Smooth muscle cell (in vitro differentiated cells): Measurements from ENCODE around the gene COL23A1. TPM values are rescaled to one million over a fixed set of nuclear protein-coding genes. Genes with fewer than 3 reads are reported as not detected.
A peak's percentile ranks its signal among the peaks of the same experiment; 100 is the strongest.

Experiments used
- DNase-seq: peaks from one replicate; lab custom pipeline; 2025; ENCODE audit not compliant: unreplicated experiment; lab: John Stamatoyannopoulos, UW
- H2AFZ ChIP-seq: fragments of 200-600 bp; sonication (generic); 2 replicates; pipeline ENCODE4 v1.6.0; 2016; ENCODE audit warnings: antibody characterized with exemption, low read depth, mild to moderate bottlenecking
- H3F3A ChIP-seq: fragments of 200-600 bp; sonication (generic); 2 replicates; pipeline ENCODE4 v1.6.0; 2017; ENCODE audit warnings: antibody characterized with exemption, low read depth
- H3K27ac ChIP-seq: fragments of 200-600 bp; sonication (generic); 2 replicates; pipeline ENCODE4 v1.5.1; 2016; ENCODE audit warnings: low read depth, mild to moderate bottlenecking
- H3K27me3 ChIP-seq: fragments of 200-600 bp; sonication (generic); 2 replicates; pipeline ENCODE4 v1.6.1; 2016; ENCODE audit warnings: low read depth, mild to moderate bottlenecking
- H3K36me3 ChIP-seq: fragments of 200-600 bp; sonication (generic); 2 replicates; pipeline ENCODE4 v1.5.1; 2016; ENCODE audit warnings: low read depth
- H3K4me1 ChIP-seq: fragments of 200-600 bp; sonication (generic); 2 replicates; pipeline ENCODE4 v1.5.1; 2016; ENCODE audit warnings: low read depth
- H3K4me2 ChIP-seq: fragments of 200-600 bp; sonication (generic); 2 replicates; pipeline ENCODE4 v1.6.0; 2016; ENCODE audit warnings: mild to moderate bottlenecking
- H3K4me3 ChIP-seq: fragments of 200-600 bp; sonication (generic); 2 replicates; pipeline ENCODE4 v1.5.1; 2016; ENCODE audit warnings: mild to moderate bottlenecking
- H3K79me2 ChIP-seq: fragments of 200-600 bp; sonication (generic); 2 replicates; pipeline ENCODE4 v1.6.0; 2016; ENCODE audit warnings: low read depth, mild to moderate bottlenecking
- H3K9ac ChIP-seq: fragments of 200-600 bp; sonication (generic); 2 replicates; pipeline ENCODE4 v1.6.0; 2016; ENCODE audit warnings: low read depth
- H3K9me3 ChIP-seq: fragments of 200-600 bp; sonication (generic); replicated peaks from 2 replicates; pipeline ENCODE4 v1.5.1; 2016; ENCODE audit warnings: low read depth
- H4K20me1 ChIP-seq: fragments of 200-600 bp; sonication (generic); 2 replicates; pipeline ENCODE4 v1.6.0; 2016; ENCODE audit warnings: low read depth
- WGBS: methylation state at CpG from one replicate; pipeline ENCODE4 v1.1.7; 2016; ENCODE audit warnings: low lambda C conversion rate; 5-methylcytosine and 5-hydroxymethylcytosine counted together
- polyA plus RNA-seq: library from polyadenylated mRNA; unstranded; fragments of >200 nt; fragmentation: Nextera tagmentation; extraction: Ambion mirVana; gene quantifications from 2 replicates; pipeline ENCODE4 v1.2.1, GENCODE V29; 2016
- total RNA-seq: library from RNA; depleted of rRNA; stranded (reverse); fragments of >200 nt; gene quantifications from 2 replicates; pipeline ENCODE4 v1.2.3, GENCODE V29; 2014
- TF ChIP-seq, protein P1 (sequence below): fragments of 200-600 bp; sonication (generic); IDR thresholded peaks from 2 replicates; pipeline ENCODE4 v1.5.1; 2017; ENCODE audit warnings: borderline replicate concordance, mild to moderate bottlenecking, antibody characterized with exemption; ENCODE audit not compliant: insufficient read depth, poor library complexity, severe bottlenecking

The COL23A1 gene
- total and polyA plus RNA-seq, 2 experiments from 2014 or later, result 5.3 to 27.4 TPM

DNA sequence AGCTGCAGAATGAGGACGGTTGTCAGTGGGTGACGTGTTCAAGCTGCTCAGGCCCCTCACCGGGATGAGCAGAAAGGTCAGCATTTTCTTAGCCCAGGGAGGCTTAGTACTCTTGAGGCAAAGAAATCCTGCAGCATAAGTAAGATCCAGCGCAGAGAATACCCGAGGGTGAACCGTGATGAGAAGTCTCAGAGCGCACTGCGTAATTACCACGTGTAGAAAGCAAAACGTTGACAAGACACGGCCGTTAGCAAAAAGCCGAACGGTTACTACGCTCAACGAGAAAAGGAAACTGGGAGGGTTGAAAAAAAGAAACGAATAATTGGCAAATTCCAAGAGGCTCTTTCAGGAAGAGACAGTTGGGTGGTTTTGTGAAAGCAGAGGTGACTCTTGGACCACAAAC lies 104.0 kb downstream of the COL23A1 start:
- Histone ChIP-seq H3K79me2 (peaks cover 4% of the 10 kb centered on the region), H3F3A (no peaks in the 10 kb centered on the region), H3K4me2 (peak overlapping the region; percentile 37), H3K4me3 (no peak overlapping the region), H3K9me3 (no peaks in the 10 kb centered on the region), H2AFZ (no peak overlapping the region), H3K9ac (no peak overlapping the region), H3K27ac (no peak overlapping the region), H3K36me3 (no peaks in the 10 kb centered on the region), H4K20me1 (no peaks in the 10 kb centered on the region), H3K27me3 (no peaks in the 10 kb centered on the region), H3K4me1 (peaks cover 4% of the 10 kb centered on the region)
- DNase-seq, result no peak
- TF ChIP-seq, protein P1, sequence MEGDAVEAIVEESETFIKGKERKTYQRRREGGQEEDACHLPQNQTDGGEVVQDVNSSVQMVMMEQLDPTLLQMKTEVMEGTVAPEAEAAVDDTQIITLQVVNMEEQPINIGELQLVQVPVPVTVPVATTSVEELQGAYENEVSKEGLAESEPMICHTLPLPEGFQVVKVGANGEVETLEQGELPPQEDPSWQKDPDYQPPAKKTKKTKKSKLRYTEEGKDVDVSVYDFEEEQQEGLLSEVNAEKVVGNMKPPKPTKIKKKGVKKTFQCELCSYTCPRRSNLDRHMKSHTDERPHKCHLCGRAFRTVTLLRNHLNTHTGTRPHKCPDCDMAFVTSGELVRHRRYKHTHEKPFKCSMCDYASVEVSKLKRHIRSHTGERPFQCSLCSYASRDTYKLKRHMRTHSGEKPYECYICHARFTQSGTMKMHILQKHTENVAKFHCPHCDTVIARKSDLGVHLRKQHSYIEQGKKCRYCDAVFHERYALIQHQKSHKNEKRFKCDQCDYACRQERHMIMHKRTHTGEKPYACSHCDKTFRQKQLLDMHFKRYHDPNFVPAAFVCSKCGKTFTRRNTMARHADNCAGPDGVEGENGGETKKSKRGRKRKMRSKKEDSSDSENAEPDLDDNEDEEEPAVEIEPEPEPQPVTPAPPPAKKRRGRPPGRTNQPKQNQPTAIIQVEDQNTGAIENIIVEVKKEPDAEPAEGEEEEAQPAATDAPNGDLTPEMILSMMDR, result no peak
- WGBS, result 77% methylated on average over 17 of the region's 17 CpGs

DNA sequence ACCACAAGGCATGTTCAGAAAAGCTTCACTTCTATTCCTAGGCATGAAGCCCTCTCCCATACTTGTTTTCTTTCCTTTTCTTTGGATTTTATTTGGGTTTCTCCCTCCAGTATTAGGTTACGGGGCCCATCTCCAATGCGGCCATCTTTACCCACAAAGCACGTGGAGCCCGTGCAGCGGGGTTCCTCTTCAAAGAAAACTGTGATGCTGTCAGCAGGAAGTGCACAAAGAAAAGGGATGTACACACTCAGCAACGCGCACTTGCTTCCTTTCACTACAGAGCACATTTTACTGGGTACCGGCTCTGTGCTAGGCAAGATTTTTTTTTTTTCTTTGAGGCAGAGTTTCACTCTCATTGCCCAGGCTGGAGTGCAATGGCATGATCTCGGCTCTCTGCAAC lies 106.6 kb downstream of the COL23A1 start:
- no peak overlapping the region for H3K4me3 ChIP-seq
- H3K9ac ChIP-seq, result no peak overlapping the region
- no peaks in the 10 kb centered on the region for H3K27me3 ChIP-seq
- H3K79me2 ChIP-seq, result no peaks in the 10 kb centered on the region
- DNase-seq, result no peak
- no peak overlapping the region for H3K27ac ChIP-seq
- no peak overlapping the region for H2AFZ ChIP-seq
- TF ChIP-seq, protein P1, result no peak
- H3F3A ChIP-seq, result no peaks in the 10 kb centered on the region
- WGBS, result 91% methylated on average over 9 of the region's 9 CpGs
- no peaks in the 10 kb centered on the region for H3K9me3 ChIP-seq
- H4K20me1 ChIP-seq, result no peaks in the 10 kb centered on the region
- H3K4me1 ChIP-seq, result peaks cover 4% of the 10 kb centered on the region
- no peak overlapping the region for H3K4me2 ChIP-seq
- H3K36me3 ChIP-seq, result no peaks in the 10 kb centered on the region

DNA sequence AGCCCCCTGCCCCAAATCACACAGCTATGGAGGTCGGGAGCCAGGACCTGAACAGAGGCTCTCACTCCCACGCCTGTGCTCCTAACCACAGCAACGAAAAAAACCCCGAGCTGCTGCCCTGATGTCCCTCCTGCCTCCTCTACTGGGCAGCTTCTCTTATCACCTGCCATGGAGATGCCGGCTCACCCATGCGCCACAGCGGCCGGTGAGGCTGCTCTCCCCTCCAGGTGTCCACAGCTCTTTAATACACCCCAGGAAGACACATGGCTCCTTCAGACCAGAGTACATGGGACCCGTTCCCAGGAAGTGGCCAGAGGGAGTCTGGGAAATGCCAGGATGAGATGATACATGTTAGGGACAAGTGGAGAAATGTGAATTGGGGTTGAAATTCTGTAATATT lies 110.9 kb downstream of the COL23A1 start:
- no peaks in the 10 kb centered on the region for H3K4me1 ChIP-seq
- no peak overlapping the region for H3K4me3 ChIP-seq
- no peaks in the 10 kb centered on the region for H3K9me3 ChIP-seq
- no peak for DNase-seq
- no peak overlapping the region for H3K9ac ChIP-seq
- no peak overlapping the region for H3K4me2 ChIP-seq
- no peak overlapping the region for H3K27ac ChIP-seq
- H3F3A ChIP-seq, result no peaks in the 10 kb centered on the region
- H3K27me3 ChIP-seq, result no peaks in the 10 kb centered on the region
- WGBS, result 94% methylated on average over 9 of the region's 9 CpGs
- no peaks in the 10 kb centered on the region for H4K20me1 ChIP-seq
- TF ChIP-seq, protein P1, result no peak
- H2AFZ ChIP-seq, result no peak overlapping the region
- no peaks in the 10 kb centered on the region for H3K79me2 ChIP-seq
- no peaks in the 10 kb centered on the region for H3K36me3 ChIP-seq

DNA sequence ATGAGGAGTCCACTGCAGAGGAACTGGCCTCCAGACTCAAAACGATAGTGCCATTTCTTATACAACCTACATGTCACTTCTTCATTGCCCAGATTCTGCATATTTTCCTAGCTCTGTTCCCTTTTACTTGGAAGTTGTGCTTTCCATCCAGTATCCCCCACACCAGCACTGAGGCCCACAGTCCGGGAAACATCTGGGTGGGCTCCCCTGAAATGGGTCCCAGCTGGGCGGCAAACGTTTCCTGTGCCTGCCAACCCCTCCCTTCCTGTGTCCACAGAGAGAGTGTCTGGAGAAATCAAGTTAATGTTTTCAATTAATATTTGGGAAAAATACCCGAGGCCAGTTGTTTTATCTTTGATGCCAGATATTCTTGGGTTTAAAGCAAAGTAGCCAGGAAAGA lies 111.8 kb downstream of the COL23A1 start:
- no peak overlapping the region for H3K27ac ChIP-seq
- H3K27me3 ChIP-seq, result no peaks in the 10 kb centered on the region
- no peak overlapping the region for H2AFZ ChIP-seq
- H3K9me3 ChIP-seq, result no peaks in the 10 kb centered on the region
- DNase-seq, result no peak
- TF ChIP-seq, protein P1, result no peak
- H3K79me2 ChIP-seq, result no peaks in the 10 kb centered on the region
- 74% methylated on average over 5 of the region's 5 CpGs for WGBS
- H3K4me2 ChIP-seq, result no peak overlapping the region
- H3K4me1 ChIP-seq, result no peaks in the 10 kb centered on the region
- H3K4me3 ChIP-seq, result no peak overlapping the region
- peaks cover 6% of the 10 kb centered on the region for H3F3A ChIP-seq
- H3K36me3 ChIP-seq, result no peaks in the 10 kb centered on the region
- H4K20me1 ChIP-seq, result no peaks in the 10 kb centered on the region
- no peak overlapping the region for H3K9ac ChIP-seq
